PFSK-1 (cell line): ENCODE results near the gene KCNIP4.

Experiments
- FOXP2 ChIP-seq: optimal IDR thresholded peaks from 2 replicates; pipeline ENCODE3; 2011; ENCODE audit warnings: borderline replicate concordance, control low read depth, inconsistent platforms; ENCODE audit not compliant: insufficient read depth; ENCODE audit errors: extremely low read length, extremely low read depth
- POLR2AphosphoS5 ChIP-seq: IDR thresholded peaks from 2 replicates; pipeline ENCODE4 v1.6.1; 2012; ENCODE audit warnings: low read depth, mild to moderate bottlenecking, control low read depth, low read length, moderate library complexity
- SIN3A ChIP-seq: IDR thresholded peaks from 2 replicates; pipeline ENCODE4 v1.6.1; 2012; ENCODE audit warnings: mild to moderate bottlenecking, low read length, moderate library complexity, borderline replicate concordance; ENCODE audit not compliant: insufficient read depth
- TAF1 ChIP-seq: IDR thresholded peaks from 2 replicates; pipeline ENCODE4 v1.6.1; 2012; ENCODE audit warnings: low read length, control low read depth, borderline replicate concordance; ENCODE audit not compliant: insufficient read depth
- TF ChIP-seq, protein P1 (sequence below), 2 experiments: IDR thresholded peaks; 2 replicates each; pipeline versions ENCODE4 v1.6.1 to v1.8.0; 2011 to 2012; ENCODE audit warnings: low read depth in 2 of 2, low read length in 2 of 2, control low read depth in 1 of 2, inconsistent platforms in 1 of 2, mild to moderate bottlenecking in 1 of 2, moderate library complexity in 1 of 2; ENCODE audit not compliant: insufficient read depth in 1 of 2

DNA sequence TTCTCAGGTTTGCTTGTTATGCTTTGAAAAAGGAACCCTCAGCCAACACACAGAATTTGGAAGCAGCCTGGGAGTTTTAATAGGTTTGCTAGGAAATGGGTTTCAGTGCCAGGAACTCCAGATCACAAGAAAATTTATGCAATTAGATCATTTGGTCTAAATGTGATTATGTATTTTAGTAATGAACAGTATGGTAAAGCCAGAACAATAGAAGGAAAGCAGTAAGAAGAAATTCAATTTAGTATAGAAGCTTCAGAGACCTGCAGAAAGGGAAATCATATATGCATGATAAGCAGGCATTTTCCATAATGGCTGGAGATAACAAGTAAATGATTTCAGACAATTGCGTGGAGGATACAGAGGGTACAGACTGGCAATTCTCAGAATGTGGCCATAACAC, 184.7 kb downstream of the KCNIP4 start:
- TF ChIP-seq SIN3A (no peak), POLR2AphosphoS5 (no peak), TAF1 (no peak), FOXP2 (no peak)
- TF ChIP-seq, protein P1, sequence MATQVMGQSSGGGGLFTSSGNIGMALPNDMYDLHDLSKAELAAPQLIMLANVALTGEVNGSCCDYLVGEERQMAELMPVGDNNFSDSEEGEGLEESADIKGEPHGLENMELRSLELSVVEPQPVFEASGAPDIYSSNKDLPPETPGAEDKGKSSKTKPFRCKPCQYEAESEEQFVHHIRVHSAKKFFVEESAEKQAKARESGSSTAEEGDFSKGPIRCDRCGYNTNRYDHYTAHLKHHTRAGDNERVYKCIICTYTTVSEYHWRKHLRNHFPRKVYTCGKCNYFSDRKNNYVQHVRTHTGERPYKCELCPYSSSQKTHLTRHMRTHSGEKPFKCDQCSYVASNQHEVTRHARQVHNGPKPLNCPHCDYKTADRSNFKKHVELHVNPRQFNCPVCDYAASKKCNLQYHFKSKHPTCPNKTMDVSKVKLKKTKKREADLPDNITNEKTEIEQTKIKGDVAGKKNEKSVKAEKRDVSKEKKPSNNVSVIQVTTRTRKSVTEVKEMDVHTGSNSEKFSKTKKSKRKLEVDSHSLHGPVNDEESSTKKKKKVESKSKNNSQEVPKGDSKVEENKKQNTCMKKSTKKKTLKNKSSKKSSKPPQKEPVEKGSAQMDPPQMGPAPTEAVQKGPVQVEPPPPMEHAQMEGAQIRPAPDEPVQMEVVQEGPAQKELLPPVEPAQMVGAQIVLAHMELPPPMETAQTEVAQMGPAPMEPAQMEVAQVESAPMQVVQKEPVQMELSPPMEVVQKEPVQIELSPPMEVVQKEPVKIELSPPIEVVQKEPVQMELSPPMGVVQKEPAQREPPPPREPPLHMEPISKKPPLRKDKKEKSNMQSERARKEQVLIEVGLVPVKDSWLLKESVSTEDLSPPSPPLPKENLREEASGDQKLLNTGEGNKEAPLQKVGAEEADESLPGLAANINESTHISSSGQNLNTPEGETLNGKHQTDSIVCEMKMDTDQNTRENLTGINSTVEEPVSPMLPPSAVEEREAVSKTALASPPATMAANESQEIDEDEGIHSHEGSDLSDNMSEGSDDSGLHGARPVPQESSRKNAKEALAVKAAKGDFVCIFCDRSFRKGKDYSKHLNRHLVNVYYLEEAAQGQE (IDR thresholded peaks at IDR 0.05; ENCODE audit: insufficient read depth in 1 of 2, low read depth in 2 of 2, low read length in 2 of 2), result no peak
